ENCODE results near the gene ADAMTSL3. TPM values are rescaled to one million over a fixed set of nuclear protein-coding genes. Genes with fewer than 3 reads are reported as not detected.

ADAMTSL3 gene
- total and polyA plus RNA-seq, 2 of the 4 experiments (the other 2 are of a cell fraction), result under 0.01 to 0.02 TPM

DNA sequence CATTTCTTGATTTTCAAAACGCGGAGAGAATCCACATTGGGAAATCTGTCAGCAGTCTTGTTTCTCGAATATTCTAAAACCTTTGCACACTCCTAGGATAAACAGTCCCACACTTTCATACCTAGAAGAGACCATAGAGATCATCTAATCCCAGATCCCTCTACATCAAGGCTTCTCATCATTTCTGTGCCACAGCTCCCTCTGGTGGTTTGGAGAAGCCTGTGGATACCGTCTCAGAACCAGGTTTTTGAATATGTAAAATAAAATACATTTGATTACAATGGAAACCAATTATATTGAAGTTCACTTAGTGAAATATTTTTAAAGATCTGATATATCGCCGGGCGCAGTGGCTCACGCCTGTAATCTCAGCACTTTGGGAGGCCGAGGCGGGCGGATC lies 369.7 kb downstream of the ADAMTSL3 start:
- Histone ChIP-seq H3K56ac (ENCODE audit: extremely low read depth, insufficient read depth, low read length) (no peak overlapping the region), H4K8ac (ENCODE audit: low read depth in 2 of 2, low read length in 2 of 2) (no peak overlapping the region), H3K4me2 (ENCODE audit: low read depth, low read length) (no peak overlapping the region), H3K4ac (ENCODE audit: low read depth, low read length) (no peak overlapping the region), H3K79me1 (ENCODE audit: low read depth in 1 of 2, low read length in 2 of 2) (no peaks in the 10 kb centered on the region), H3K27ac (ENCODE audit: insufficient read depth, low read length) (no peak overlapping the region), H3K9ac (ENCODE audit: low read depth, low read length) (no peak overlapping the region), H3K14ac (replicated peaks; ENCODE audit: low read depth, low read length) (no peak overlapping the region), H3K4me1 (ENCODE audit: control insufficient read depth, insufficient read depth, low read length) (no peaks in the 10 kb centered on the region), H3K36me3 (ENCODE audit: control insufficient read depth, insufficient read depth, low read length) (no peaks in the 10 kb centered on the region), H2BK15ac (ENCODE audit: low read depth, low read length) (no peak overlapping the region), H3K23ac (ENCODE audit: low read depth, low read length) (no peak overlapping the region), H4K20me1 (ENCODE audit: insufficient read depth, low read length) (no peaks in the 10 kb centered on the region), H3K27me3 (ENCODE audit: control insufficient read depth, insufficient read depth, low read length) (no peaks in the 10 kb centered on the region), H3K18ac (ENCODE audit: low read depth, low read length) (no peak overlapping the region), H2BK120ac (ENCODE audit: low read depth, low read length) (no peak overlapping the region), H2AK5ac (ENCODE audit: low read depth, low read length) (no peak overlapping the region), H4K5ac (ENCODE audit: low read depth, low read length) (no peak overlapping the region), H3K4me3 (ENCODE audit: insufficient read depth, low read depth, low read length) (no peak overlapping the region), H2BK20ac (ENCODE audit: low read depth, low read length) (no peak overlapping the region), H2BK5ac (ENCODE audit: low read depth, low read length, poor library complexity, severe bottlenecking) (no peak overlapping the region), H2AK9ac (replicated peaks; ENCODE audit: low read depth, low read length, poor library complexity) (no peak overlapping the region), H4K91ac (ENCODE audit: insufficient read depth, low read depth, low read length) (no peak overlapping the region), H3K9me3 (ENCODE audit: control insufficient read depth, insufficient read depth, low read length) (no peaks in the 10 kb centered on the region), H3K9me1 (ENCODE audit: insufficient read depth, low read length) (no peaks in the 10 kb centered on the region), H2AFZ (replicated peaks; ENCODE audit: low read length, poor library complexity) (no peak overlapping the region)
- dilution Hi-C loops (cut with HindIII; ENCODE audit: low sequenced_read_pairs, unreplicated experiment), result no loop called here
- intact Hi-C loops (cut with micrococcal nuclease), result loop anchor here (1.0 to 5.0 kb wide), 2 partner anchors 289 to 456 kb away; no protein-coding TSS in a partner anchor
- ChIA-PET CTCF (interaction anchor here (1.3 kb wide), 1 partner anchor 11 kb away, joined by 3 read pairs; no protein-coding TSS in a partner anchor), POLR2A (ENCODE audit: unreplicated experiment) (no interaction called here)
- 95% methylated on average over 4 of the region's 11 CpGs; no CpG with 5 or more reads in 1 of the 2 experiments for WGBS, 2 experiments (ENCODE audit: extremely low coverage in 2 of 2, insufficient read length in 1 of 2)
- in situ Hi-C loops (cut with MboI; ENCODE audit: low sequenced_read_pairs), result loop anchor here (10.0 to 25.0 kb wide), 3 partner anchors 289 to 761 kb away; no protein-coding TSS in a partner anchor
- TF ChIP-seq USF2 (IDR thresholded peaks at IDR 0.05; ENCODE audit: low read depth, low read length) (no peak), RFX5 (IDR thresholded peaks at IDR 0.05; ENCODE audit: low read depth, low read length) (no peak), RCOR1 (IDR thresholded peaks at IDR 0.05; ENCODE audit: insufficient replicate concordance, low read length) (no peak), SMC3 (IDR thresholded peaks at IDR 0.05; ENCODE audit: low read depth, low read length) (peak; percentile 42; the same call in 1 of the 2 replicates), RAD21 (IDR thresholded peaks at IDR 0.05; ENCODE audit: low read length) (peak; percentile 43), MXI1 (IDR thresholded peaks at IDR 0.05; ENCODE audit: borderline replicate concordance, low read depth, low read length) (no peak), NFE2L2 (IDR thresholded peaks at IDR 0.05; ENCODE audit: low read depth, low read length) (no peak), ELK1 (IDR thresholded peaks at IDR 0.05; ENCODE audit: borderline replicate concordance, low read depth, low read length) (no peak), CHD1 (IDR thresholded peaks at IDR 0.05; ENCODE audit: low read depth, low read length) (no peak), FOS (IDR thresholded peaks at IDR 0.05; ENCODE audit: low read depth, low read length) (no peak), POLR2A (IDR thresholded peaks at IDR 0.05; ENCODE audit: low read depth, low read length) (no peak), CEBPB (IDR thresholded peaks at IDR 0.05; ENCODE audit: low read depth, low read length) (no peak)
- TF ChIP-seq, protein P1, sequence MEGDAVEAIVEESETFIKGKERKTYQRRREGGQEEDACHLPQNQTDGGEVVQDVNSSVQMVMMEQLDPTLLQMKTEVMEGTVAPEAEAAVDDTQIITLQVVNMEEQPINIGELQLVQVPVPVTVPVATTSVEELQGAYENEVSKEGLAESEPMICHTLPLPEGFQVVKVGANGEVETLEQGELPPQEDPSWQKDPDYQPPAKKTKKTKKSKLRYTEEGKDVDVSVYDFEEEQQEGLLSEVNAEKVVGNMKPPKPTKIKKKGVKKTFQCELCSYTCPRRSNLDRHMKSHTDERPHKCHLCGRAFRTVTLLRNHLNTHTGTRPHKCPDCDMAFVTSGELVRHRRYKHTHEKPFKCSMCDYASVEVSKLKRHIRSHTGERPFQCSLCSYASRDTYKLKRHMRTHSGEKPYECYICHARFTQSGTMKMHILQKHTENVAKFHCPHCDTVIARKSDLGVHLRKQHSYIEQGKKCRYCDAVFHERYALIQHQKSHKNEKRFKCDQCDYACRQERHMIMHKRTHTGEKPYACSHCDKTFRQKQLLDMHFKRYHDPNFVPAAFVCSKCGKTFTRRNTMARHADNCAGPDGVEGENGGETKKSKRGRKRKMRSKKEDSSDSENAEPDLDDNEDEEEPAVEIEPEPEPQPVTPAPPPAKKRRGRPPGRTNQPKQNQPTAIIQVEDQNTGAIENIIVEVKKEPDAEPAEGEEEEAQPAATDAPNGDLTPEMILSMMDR (conservative IDR thresholded peaks at IDR 0.05; ENCODE audit: low read depth, low read length), result peak; percentile 36
- DNase-seq, result peak; percentile 45
- no TSS peak for BruUV-seq (replicated peaks)
- ATAC-seq (ENCODE audit: low read depth), result no peak
